Measurements from ENCODE around the gene ZNF469.
"Not testable (repeated sequence)": the region's sequence is repeated elsewhere in the genome, so short reads cannot be mapped to it uniquely, and the experiment has no call there.

The ZNF469 gene

GRCh38 chr16:88348377-88349152 lies 34.2 kb upstream of the ZNF469 start:
- no peak for DNase-seq

- no peak for DNase-seq
These were observed 33.4 kb upstream of the ZNF469 start for GRCh38 chr16:88349153-88349902.

GRCh38 chr16:88349903-88350900 lies 32.6 kb upstream of the ZNF469 start:
- DNase-seq: no peak

- no peak for DNase-seq
These were observed 31.8 kb upstream of the ZNF469 start for GRCh38 chr16:88350922-88351321.

GRCh38 chr16:88351491-88352101 lies 31.2 kb upstream of the ZNF469 start:
- DNase-seq: no peak

- no peak for DNase-seq
These were observed 30.2 kb upstream of the ZNF469 start for GRCh38 chr16:88352261-88353200.

GRCh38 chr16:88353232-88353631 lies 29.5 kb upstream of the ZNF469 start:
- no peak for DNase-seq

GRCh38 chr16:88353691-88354090 lies 29.1 kb upstream of the ZNF469 start:
- DNase-seq: no peak

GRCh38 chr16:88354229-88355092 lies 28.3 kb upstream of the ZNF469 start:
- no peak for DNase-seq

- no peak for DNase-seq
These were observed 27.7 kb upstream of the ZNF469 start for GRCh38 chr16:88355093-88355388.

GRCh38 chr16:88355389-88356123 lies 27.2 kb upstream of the ZNF469 start:
- DNase-seq: no peak

GRCh38 chr16:88356124-88356726 lies 26.5 kb upstream of the ZNF469 start:
- DNase-seq: no peak

GRCh38 chr16:88356727-88357199 lies 26.0 kb upstream of the ZNF469 start:
- DNase-seq: no peak

- DNase-seq: no peak
These were observed 25.3 kb upstream of the ZNF469 start for GRCh38 chr16:88357317-88358022.

- no peak for DNase-seq
These were observed 24.7 kb upstream of the ZNF469 start for GRCh38 chr16:88358023-88358420.

- DNase-seq: no peak
These were observed 23.8 kb upstream of the ZNF469 start for GRCh38 chr16:88359008-88359407.

GRCh38 chr16:88360401-88360800 lies 22.4 kb upstream of the ZNF469 start:
- DNase-seq: not testable (repeated sequence)

GRCh38 chr16:88360999-88361398 lies 21.8 kb upstream of the ZNF469 start:
- DNase-seq: no peak

GRCh38 chr16:88361775-88362174 lies 21.0 kb upstream of the ZNF469 start:
- DNase-seq: no peak

Data from stimulated activated CD4-positive, alpha-beta T cell treated with anti-CD3 and anti-CD28 coated beads, Interleukin-2, amount 100 ng/mL, for 24 hours (primary cell).